Measurements from ENCODE around the gene SLC16A10. TPM values are rescaled to one million over a fixed set of nuclear protein-coding genes. Genes with fewer than 3 reads are reported as not detected.
A peak's percentile ranks its signal among the peaks of the same experiment; 100 is the strongest.
"Not testable (repeated sequence)": the region's sequence is repeated elsewhere in the genome, so short reads cannot be mapped to it uniquely, and the experiment has no call there.

SLC16A10 gene
- total and polyA plus RNA-seq, 9 donors: 1.3 to 5.1 (median 2.5) TPM

GRCh38 chr6:111124406-111124805 lies 37.1 kb downstream of the SLC16A10 start:
- H3K9me3 ChIP-seq (replicated peaks; ENCODE audit: control insufficient read depth, low read depth, low read length): no peaks in the 10 kb centered on the region
- peak; percentile 22 for DNase-seq
- peaks cover 11% of the 10 kb centered on the region for H3K4me1 ChIP-seq (ENCODE audit: control insufficient read depth, insufficient read depth, low read length)
- H3K36me3 ChIP-seq (ENCODE audit: control insufficient read depth, insufficient read depth, low read length): no peaks in the 10 kb centered on the region
- H3K27me3 ChIP-seq (ENCODE audit: control insufficient read depth, insufficient read depth, low read length): no peaks in the 10 kb centered on the region
- no peak overlapping the region for H3K27ac ChIP-seq (ENCODE audit: low read length)
- WGBS (ENCODE audit: insufficient coverage): 73% methylated on average over 2 of the region's 4 CpGs
- no peak overlapping the region for H3K4me3 ChIP-seq (ENCODE audit: low read length)

DNA sequence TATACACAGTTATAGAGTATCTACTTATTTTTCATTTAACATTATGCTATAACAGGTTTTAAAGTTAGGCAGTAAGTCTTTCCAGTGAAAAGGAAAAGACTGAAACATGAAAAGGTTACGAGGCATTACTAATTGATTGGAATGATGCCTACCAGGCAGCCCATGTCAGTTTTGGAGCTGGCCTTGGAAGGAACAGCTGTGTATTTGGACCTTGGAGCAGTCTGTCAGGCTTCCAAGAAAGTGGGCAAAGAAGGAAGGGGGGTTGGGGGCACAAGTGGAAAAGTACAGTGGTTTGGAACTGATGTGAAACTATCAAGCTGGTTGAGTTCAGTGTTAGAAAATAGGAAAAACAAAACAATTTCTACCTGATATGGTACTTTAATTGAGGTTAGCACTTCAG lies 41.7 kb downstream of the SLC16A10 start:
- no peak overlapping the region for H3K4me3 ChIP-seq (ENCODE audit: low read length)
- peak; percentile 89 for DNase-seq

DNA sequence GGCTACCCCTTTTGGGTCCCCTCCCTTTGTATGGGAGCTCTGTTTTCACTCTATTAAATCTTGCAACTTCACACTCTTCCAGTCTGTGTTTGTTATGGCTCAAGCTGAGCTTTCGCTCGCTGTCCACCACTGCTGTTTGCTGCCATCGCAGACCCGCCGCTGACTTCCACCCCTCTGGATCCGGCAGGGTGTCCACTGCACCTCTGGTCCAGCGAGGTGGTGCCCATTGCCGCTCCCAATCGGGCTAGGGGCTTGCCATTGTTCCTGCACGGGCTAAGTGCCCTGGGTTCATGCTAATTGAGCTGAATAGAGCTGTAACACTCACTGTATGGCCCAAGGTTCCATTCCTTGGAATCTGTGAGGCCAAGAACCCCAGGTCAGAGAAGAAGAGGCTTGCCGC lies 43.7 kb downstream of the SLC16A10 start:
- not testable (repeated sequence) for DNase-seq; H3K27me3 ChIP-seq (ENCODE audit: control insufficient read depth, insufficient read depth, low read length); H3K9me3 ChIP-seq (replicated peaks; ENCODE audit: control insufficient read depth, low read depth, low read length); H3K27ac ChIP-seq (ENCODE audit: low read length); H3K36me3 ChIP-seq (ENCODE audit: control insufficient read depth, insufficient read depth, low read length); H3K4me3 ChIP-seq (ENCODE audit: low read length)
- peaks cover 12% of the 10 kb centered on the region for H3K4me1 ChIP-seq (ENCODE audit: control insufficient read depth, insufficient read depth, low read length)
- 96% methylated on average over 11 of the region's 11 CpGs for WGBS (ENCODE audit: insufficient coverage)

More for the DNA sequence above, 41.7 kb downstream of the SLC16A10 start:
- peaks cover 12% of the 10 kb centered on the region for H3K4me1 ChIP-seq (ENCODE audit: control insufficient read depth, insufficient read depth, low read length)
- H3K27ac ChIP-seq (ENCODE audit: low read length): peak overlapping the region; percentile 67
- no peaks in the 10 kb centered on the region for H3K27me3 ChIP-seq (ENCODE audit: control insufficient read depth, insufficient read depth, low read length)
- WGBS (ENCODE audit: insufficient coverage): 73% methylated on average over 1 of the region's 1 CpG
- no peaks in the 10 kb centered on the region for H3K9me3 ChIP-seq (replicated peaks; ENCODE audit: control insufficient read depth, low read depth, low read length)
- no peaks in the 10 kb centered on the region for H3K36me3 ChIP-seq (ENCODE audit: control insufficient read depth, insufficient read depth, low read length)

DNA sequence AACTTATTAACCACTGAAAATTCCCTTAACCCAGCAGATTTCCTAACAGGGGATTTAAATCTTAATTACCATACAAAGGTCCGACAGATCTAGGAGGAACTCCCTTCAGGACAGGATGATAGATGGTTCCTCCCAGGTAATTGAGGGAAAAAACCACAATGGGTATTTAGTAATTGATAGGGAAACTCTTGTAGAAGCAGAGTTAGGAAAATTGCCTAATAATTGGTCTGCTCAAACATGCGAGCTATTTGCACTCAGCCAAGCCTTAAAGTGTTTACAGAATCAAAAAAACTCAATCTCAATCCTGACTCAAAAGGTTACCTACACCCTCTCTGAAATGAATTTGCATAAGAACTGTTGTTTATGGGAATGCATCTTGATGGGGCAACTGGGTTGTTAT lies 45.4 kb downstream of the SLC16A10 start:
- not testable (repeated sequence) for H3K27ac ChIP-seq (ENCODE audit: low read length)
- no CpG with 5 or more reads among the region's 2 CpGs for WGBS (ENCODE audit: insufficient coverage)

DNA sequence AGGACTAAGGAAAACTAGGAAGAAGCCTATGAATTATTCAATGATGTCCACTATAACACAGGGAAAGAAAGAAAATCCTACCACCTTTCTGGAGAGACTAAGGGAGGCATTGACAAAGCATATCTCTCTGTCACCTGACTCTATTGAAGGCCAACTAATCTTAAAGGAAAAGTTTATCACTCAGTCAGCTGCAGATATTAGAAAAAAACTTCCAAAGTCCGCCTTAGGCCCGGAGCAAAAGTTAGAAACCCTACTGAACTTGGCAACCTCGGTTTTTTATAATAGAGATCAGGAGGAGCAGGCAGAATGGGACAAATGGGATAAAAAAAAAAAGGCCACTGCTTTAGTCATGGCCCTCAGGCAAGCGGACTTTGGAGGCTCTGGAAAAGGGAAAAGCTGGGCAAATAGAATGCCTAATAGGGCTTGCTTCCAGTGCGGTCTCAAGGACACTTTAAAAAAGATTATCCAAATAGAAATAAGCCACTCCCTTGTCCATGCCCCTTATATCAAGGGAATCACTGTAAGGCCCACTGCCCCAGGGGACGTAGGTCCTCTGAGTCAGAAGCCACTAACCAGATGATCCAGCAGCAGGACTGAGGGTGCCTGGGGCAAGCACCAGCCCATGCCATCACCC lies 47.0 kb downstream of the SLC16A10 start:
- whole genome bisulfite sequencing (ENCODE audit: insufficient coverage): 88% methylated on average over 4 of the region's 6 CpGs
- H3K4me3 ChIP-seq (ENCODE audit: low read length); H3K27ac ChIP-seq (ENCODE audit: low read length); H3K9me3 ChIP-seq (replicated peaks; ENCODE audit: control insufficient read depth, low read depth, low read length); H3K4me1 ChIP-seq (ENCODE audit: control insufficient read depth, insufficient read depth, low read length); H3K27me3 ChIP-seq (ENCODE audit: control insufficient read depth, insufficient read depth, low read length); DNase-seq; H3K36me3 ChIP-seq (ENCODE audit: control insufficient read depth, insufficient read depth, low read length): not testable (repeated sequence)

More for the DNA sequence above, 45.4 kb downstream of the SLC16A10 start:
- H3K4me3 ChIP-seq (ENCODE audit: low read length); DNase-seq; H3K27me3 ChIP-seq (ENCODE audit: control insufficient read depth, insufficient read depth, low read length); H3K36me3 ChIP-seq (ENCODE audit: control insufficient read depth, insufficient read depth, low read length); H3K9me3 ChIP-seq (replicated peaks; ENCODE audit: control insufficient read depth, low read depth, low read length): not testable (repeated sequence)
- peaks cover 12% of the 10 kb centered on the region for H3K4me1 ChIP-seq (ENCODE audit: control insufficient read depth, insufficient read depth, low read length)

- not testable (repeated sequence) for H3K4me3 ChIP-seq (ENCODE audit: low read length); H3K27me3 ChIP-seq (ENCODE audit: control insufficient read depth, insufficient read depth, low read length); H3K9me3 ChIP-seq (replicated peaks; ENCODE audit: control insufficient read depth, low read depth, low read length); DNase-seq; H3K27ac ChIP-seq (ENCODE audit: low read length); H3K4me1 ChIP-seq (ENCODE audit: control insufficient read depth, insufficient read depth, low read length); H3K36me3 ChIP-seq (ENCODE audit: control insufficient read depth, insufficient read depth, low read length)
- WGBS (ENCODE audit: insufficient coverage): 76% methylated on average over 8 of the region's 14 CpGs
These were observed 50.3 kb downstream of the SLC16A10 start for GRCh38 chr6:111137489-111138093.

DNA sequence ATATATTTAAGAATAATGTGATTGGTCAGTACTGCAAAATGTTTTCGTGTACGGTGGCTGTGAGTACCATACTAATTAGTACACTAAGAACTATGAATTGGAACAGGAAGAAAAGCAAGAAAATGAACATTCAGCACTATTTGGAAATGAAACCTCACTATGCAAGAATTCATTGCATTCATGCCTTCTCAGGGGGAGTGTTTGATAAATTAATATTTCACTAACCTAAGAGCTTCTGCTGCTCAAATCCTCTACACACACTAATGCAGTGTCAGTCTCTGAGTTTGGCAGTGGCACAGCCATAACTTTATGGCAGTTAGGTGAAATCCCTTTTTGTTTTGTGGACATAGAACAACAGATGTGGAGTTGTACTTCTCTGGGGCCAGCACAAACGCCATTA lies 60.1 kb downstream of the SLC16A10 start:
- Histone ChIP-seq H3K4me1 (ENCODE audit: control insufficient read depth, insufficient read depth, low read length) (no peaks in the 10 kb centered on the region), H3K27ac (ENCODE audit: low read length) (no peak overlapping the region), H3K9me3 (replicated peaks; ENCODE audit: control insufficient read depth, low read depth, low read length) (no peaks in the 10 kb centered on the region), H3K36me3 (ENCODE audit: control insufficient read depth, insufficient read depth, low read length) (no peaks in the 10 kb centered on the region), H3K4me3 (ENCODE audit: low read length) (no peak overlapping the region), H3K27me3 (ENCODE audit: control insufficient read depth, insufficient read depth, low read length) (no peaks in the 10 kb centered on the region)
- WGBS (ENCODE audit: insufficient coverage): no CpG with 5 or more reads among the region's 3 CpGs
- DNase-seq: no peak

- Histone ChIP-seq H3K9me3 (replicated peaks; ENCODE audit: control insufficient read depth, low read depth, low read length) (no peaks in the 10 kb centered on the region), H3K4me1 (ENCODE audit: control insufficient read depth, insufficient read depth, low read length) (no peaks in the 10 kb centered on the region), H3K27me3 (ENCODE audit: control insufficient read depth, insufficient read depth, low read length) (no peaks in the 10 kb centered on the region), H3K27ac (ENCODE audit: low read length) (no peak overlapping the region), H3K4me3 (ENCODE audit: low read length) (no peak overlapping the region), H3K36me3 (ENCODE audit: control insufficient read depth, insufficient read depth, low read length) (no peaks in the 10 kb centered on the region)
- no CpG with 5 or more reads among the region's 1 CpG for WGBS (ENCODE audit: insufficient coverage)
- no peak for DNase-seq
These were observed 60.8 kb downstream of the SLC16A10 start for GRCh38 chr6:111148110-111148509.

- no peaks in the 10 kb centered on the region for H3K4me1 ChIP-seq (ENCODE audit: control insufficient read depth, insufficient read depth, low read length)
- H3K27ac ChIP-seq (ENCODE audit: low read length): no peak overlapping the region
- no peaks in the 10 kb centered on the region for H3K27me3 ChIP-seq (ENCODE audit: control insufficient read depth, insufficient read depth, low read length)
- H3K9me3 ChIP-seq (replicated peaks; ENCODE audit: control insufficient read depth, low read depth, low read length): no peaks in the 10 kb centered on the region
- H3K4me3 ChIP-seq (ENCODE audit: low read length): no peak overlapping the region
- no CpG with 5 or more reads among the region's 1 CpG for WGBS (ENCODE audit: insufficient coverage)
- peak; percentile 25 for DNase-seq
- H3K36me3 ChIP-seq (ENCODE audit: control insufficient read depth, insufficient read depth, low read length): no peaks in the 10 kb centered on the region
These were observed 63.3 kb downstream of the SLC16A10 start for GRCh38 chr6:111150577-111150976.

DNA sequence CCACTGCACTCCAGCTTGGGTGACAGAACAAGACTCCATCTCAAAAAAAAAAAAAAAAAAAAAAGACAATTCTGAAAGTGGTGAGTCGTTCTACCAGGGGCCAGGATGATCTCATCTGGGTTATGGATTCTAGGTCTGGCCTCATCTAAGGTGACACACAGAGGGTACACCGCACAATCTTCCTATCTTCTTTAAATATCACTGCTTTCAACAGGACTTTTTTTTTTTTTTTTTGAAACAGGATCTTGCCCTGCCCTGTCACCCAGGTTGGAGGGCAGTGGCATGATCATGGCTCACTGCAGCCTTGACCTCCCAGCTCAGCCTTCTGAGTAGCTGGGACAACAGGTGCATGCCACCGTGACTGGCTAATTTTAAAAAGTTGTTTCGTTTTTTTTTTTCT lies 67.7 kb downstream of the SLC16A10 start:
- H3K27me3 ChIP-seq (ENCODE audit: control insufficient read depth, insufficient read depth, low read length): no peaks in the 10 kb centered on the region
- WGBS (ENCODE audit: insufficient coverage): 95% methylated on average over 2 of the region's 4 CpGs
- no peaks in the 10 kb centered on the region for H3K36me3 ChIP-seq (ENCODE audit: control insufficient read depth, insufficient read depth, low read length)
- H3K4me3 ChIP-seq (ENCODE audit: low read length): no peak overlapping the region
- no peak for DNase-seq
- H3K9me3 ChIP-seq (replicated peaks; ENCODE audit: control insufficient read depth, low read depth, low read length): no peaks in the 10 kb centered on the region
- H3K27ac ChIP-seq (ENCODE audit: low read length): no peak overlapping the region
- H3K4me1 ChIP-seq (ENCODE audit: control insufficient read depth, insufficient read depth, low read length): no peaks in the 10 kb centered on the region

All from muscle of leg (tissue), 11 donors.